ENCODE measurements around the gene PSMD1.
"Not testable (repeated sequence)": the region's sequence is repeated elsewhere in the genome, so short reads cannot be mapped to it uniquely, and the experiment has no call there.

PSMD1 gene

DNA sequence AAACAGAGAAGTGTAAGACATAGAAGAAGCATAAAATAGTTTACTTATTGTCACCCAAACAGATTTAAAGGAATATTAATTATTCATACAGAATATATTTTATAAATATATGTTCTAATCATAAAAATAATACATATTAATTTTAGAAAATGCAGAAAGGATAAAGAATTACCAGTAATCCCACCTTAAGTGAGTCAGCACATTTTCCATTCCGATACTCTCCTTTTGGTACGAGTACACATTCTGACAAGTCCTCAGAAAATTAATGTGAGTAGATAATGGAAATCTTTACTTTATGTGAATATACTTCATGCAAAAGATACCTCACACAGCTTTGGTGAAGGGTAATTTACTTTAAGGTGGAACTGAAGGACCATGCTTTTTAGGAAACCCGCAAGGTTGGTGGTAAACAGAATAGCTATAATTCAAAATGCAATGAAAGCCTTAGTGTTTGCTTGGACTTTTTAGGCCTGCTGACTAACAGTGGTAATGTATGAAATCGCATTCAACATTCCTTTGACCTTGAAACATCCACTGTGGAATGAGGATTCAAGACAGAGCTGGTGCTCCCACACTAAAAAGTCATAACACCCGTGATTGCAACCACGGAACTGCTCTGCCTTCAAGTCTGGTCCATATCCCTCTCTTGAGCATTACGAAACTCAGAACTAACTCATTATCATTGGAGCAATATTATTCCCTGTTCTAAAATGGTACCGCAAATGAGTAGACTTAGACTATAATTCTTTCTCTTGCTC, 96.3 kb downstream of the PSMD1 start:
- DNase-seq (ENCODE audit: low spot score), result no peak

DNA sequence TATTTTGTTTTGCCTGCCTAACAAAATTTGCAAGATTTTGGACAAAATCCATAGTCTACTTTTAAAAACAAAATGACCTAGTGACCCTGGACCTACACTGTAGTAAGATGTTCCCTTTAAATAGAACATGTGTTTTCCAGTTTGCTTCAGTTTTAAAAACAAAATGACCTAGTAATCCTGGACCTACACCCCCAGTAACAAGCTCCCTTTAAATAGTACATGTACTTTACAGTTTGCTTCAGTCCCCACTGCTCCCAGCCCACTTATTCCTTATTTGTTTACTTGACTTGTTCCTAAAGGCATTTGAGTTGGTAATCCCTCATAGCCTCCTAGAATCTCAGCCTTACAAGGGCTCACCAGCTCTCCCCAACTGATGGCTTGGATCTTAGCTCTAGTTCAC, 102.6 kb downstream of the PSMD1 start:
- no peak for DNase-seq (ENCODE audit: low spot score)

DNA sequence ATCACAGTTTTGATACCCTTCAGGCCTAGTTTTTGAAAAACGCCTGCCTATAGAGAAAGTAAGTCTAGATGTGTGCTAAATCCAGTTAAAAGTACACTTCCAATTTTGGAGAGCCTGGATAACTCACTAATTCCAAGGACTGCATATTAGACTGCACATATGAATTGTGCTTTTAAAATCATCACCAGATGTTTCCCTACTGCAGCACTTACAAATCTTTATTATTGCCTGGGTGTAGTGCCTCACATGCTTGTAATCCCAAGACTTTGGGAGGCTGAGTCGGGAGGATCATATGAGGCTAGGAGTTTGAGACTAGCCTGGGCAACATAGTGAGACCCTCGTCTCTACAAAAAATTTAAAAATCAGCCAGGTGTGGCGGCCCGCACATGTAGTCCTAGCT, 104.0 kb downstream of the PSMD1 start:
- no peak for DNase-seq (ENCODE audit: low spot score)

DNA sequence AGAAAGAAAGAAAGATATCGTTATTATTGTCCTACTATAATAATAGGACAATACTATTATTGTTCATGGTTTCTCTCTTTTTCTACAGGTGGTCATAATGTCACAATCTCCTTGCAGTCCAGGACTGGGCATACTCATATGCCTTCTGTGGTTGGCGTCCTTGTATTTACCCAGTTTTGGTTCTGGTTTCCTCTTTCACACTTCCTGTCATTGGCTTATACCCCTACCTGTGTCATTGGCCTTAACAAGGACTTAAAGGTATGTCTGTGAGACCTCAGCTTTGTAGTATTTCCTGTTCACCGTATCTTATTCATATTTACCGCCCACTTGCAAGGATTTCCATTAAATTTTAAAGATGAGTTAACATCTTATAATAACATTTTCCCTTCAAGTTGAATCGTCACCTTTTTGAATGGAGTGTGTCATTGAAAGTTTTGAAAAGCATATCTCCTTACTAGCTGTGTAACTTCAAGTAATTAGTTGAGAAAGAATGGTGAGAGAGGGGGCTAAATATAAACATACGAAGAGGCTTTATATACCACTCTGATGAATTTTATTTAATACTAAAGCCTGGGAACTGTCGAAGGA, 104.7 kb downstream of the PSMD1 start:
- DNase-seq (ENCODE audit: low spot score), result no peak

DNA sequence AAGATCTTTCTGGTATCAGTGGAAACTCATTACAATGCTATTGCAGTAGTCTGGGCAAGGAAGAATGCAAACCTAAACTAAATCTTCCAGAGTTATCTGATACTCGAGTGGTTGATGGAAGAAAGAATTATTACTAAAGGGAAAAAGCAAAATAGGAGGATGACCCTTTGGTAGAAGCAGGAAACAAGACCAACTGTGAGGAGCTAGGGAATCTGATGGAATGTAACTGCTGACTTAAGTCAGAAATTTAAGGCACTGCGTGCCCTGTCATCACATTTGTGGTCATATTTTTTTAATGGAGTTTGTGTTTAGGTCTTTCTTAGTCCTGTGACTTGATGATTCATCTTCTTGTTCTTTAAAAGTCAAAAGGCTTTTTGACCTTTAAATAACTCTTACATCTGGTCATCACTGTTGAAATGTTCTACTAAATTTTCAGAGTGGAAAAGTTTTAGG, 105.2 kb downstream of the PSMD1 start:
- DNase-seq (ENCODE audit: low spot score), result no peak

DNA sequence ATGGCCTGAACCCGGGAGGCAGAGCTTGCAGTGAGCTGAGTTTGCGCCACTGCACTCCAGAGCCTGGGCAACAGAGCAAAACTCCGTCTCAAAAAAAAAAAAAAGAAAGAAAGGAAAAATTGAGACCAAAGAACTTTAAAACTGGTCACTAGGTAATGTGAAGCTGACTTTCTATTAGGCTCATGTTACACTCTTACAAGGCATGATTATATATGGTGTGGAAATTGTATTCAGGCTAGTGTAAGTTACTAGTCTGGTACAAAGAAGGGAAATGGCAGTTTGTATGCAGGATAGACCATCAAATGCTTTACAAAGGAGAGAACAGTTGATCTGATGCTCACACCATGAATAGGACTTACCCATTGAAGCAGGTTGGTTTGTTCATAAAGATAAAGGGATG, 106.3 kb downstream of the PSMD1 start:
- DNase-seq (ENCODE audit: low spot score), result no peak

DNA sequence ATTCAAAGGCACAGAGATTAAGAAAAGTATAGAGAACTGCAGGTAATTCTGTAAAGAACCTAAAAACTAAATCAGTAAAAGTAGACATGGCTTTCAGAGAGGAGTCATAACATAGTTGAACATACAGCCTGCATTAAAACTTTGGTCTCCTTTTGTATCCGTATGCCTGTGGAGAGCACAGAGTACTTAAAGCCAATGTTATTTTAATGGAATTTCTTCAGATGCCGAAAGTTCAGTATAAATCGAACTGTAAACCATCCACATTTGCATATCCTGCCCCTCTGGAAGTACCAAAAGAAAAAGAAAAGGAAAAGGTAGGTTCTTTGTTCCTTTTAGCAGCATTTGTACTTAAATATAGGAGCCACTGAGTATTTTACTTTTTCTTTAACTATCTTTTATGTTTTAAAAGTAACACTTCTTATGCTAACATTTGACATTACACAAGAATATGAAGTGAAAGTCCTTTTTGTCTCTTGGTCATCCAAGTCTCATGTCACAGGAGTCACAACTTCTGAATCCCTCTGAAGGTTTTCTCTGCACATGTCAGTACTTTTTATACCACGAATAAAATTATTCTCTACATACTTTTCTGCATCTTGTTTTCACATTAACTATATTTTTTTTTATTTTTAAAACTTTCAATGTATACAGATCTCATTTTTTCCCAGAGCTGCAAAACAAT, 106.9 kb downstream of the PSMD1 start:
- DNase-seq (ENCODE audit: low spot score), result no peak

DNA sequence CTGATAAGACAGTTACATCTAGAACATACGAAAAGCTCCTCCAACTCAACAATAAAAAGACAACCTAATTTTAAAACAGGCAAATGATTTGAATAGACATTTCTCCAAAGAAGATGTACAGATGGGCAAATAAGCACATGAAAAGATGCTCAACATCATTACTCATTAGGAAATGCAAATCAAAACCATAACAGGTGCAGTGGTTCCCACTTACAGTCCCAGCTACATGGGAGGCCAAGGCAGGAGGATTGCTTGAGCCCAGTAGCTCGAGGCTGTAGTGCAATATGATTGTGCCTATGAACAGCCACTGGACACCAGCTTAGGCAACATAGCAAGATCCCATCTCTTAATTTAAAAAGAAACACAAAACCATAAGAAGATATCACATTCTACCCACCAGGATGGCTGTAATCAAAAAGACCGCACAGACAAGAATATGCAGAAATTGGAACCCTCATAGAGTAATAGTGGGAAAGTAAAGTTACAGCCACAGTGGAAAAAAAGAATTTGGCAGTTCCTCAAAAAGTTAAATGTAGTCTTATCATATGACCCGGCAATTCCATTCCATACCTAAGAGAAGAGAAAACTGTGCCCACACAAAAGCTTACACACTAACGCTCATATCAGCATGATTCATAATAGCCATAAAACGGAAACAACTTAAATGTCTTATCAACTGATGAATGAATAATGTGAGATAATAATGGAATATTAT, 111.2 kb downstream of the PSMD1 start:
- no peak for DNase-seq (ENCODE audit: low spot score)

DNA sequence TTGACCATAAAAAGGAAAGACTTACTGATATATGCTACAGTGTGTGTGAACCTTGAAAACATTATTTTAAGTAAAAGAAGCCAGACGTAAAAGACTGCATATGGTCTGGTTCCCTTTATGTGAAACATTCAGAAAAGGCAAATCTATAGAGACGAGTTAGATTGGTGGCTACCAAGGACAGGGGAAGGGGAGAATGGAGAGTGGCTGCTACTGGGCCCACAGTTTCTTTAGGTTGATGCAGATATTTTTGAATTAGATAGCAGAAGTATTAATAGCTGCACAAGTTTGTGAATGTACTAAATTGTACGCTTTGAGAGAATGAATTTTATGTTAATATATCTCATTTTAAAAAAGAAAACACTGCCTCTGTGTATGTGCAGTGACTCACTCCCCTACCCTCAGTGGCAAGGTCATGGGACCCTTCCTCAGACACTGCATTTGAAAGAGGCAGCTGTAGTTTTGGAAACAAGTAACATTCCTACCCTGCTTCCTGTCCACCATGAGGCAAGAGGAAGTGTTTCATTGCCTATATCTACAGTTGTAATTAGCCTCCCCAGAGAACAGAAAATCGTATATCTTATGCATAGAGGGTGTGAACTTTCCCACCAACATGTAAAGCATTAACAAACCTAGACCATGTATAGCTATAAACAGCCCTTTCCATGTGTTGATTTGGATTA, 111.9 kb downstream of the PSMD1 start:
- no peak for DNase-seq (ENCODE audit: low spot score)

DNA sequence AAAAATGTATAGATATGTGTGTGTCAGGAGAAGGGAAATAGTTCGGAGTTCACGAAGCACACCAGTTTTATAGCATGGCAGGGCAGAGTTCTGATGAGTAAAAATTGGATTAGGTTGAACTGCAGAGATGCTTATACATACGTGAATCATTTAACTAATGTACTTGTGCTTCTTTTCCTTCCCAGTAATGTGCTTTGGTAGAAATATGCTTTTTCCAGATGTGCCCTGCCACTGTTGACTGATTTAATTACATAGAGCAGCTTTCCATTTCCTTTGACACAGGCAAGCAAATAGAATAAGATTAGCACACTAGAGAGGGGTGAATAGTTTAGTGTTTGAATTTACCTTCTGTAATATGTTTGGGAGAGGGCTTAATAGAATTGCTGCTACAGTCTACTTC, 112.8 kb downstream of the PSMD1 start:
- DNase-seq (ENCODE audit: low spot score), result no peak

DNA sequence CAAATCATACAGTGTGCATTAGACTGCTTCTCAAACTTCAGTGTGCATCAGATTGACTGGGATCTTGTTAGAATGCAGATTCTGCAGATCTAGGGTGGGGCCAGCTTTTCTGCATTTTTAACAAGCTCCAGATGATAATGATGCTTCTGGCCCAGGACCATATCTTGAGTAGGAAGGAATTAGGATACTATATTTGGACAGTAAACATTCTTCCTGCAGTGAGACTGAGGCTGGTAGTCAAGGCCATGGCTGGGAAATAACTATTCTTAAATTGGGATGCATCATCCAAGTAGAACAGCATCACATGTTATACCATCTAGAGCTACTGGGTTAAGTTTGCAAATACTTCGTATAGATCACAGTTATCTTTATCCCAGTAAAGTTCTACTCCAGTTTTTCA, 113.4 kb downstream of the PSMD1 start:
- no peak for DNase-seq (ENCODE audit: low spot score)

DNA sequence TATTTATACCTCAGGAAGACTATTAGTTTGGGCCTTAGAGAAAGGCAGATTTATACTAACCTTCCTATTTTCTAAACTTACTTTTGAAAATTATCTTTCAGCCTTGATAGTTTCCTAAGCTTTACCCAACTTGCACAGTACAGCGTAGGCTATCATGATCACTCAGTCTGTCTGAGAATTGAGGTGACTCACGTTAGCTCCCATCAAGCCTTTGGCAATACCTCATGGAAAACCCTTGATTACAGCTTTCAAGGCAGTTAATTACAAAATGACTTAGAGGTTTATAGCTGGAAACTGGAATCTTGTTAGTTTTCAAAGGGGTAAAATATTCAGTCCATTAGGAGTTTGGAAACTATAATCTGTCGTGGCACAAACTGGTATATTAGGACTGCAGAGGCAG, 115.4 kb downstream of the PSMD1 start:
- DNase-seq (ENCODE audit: low spot score), result no peak

DNA sequence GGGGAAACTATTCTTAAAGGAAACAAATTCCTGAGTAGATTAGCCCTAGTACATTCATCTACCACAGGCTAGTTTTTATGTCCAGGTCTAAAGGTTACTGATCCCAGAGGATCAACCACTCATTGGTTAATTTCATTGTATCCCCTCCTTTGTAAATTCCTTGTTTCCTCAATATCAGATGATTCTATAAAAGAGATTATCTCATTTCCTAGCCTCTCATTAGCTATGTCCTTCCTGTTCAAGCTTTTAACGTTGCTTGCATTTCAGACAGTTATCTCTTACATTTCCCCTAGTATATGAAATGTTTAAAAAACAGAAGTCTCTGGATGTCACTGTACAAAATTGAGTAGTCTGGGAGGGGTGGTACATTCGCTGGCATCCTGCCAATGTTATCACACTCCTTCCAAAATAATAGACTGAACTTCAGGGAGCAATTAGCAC, 117.6 kb downstream of the PSMD1 start:
- no peak for DNase-seq (ENCODE audit: low spot score)

DNA sequence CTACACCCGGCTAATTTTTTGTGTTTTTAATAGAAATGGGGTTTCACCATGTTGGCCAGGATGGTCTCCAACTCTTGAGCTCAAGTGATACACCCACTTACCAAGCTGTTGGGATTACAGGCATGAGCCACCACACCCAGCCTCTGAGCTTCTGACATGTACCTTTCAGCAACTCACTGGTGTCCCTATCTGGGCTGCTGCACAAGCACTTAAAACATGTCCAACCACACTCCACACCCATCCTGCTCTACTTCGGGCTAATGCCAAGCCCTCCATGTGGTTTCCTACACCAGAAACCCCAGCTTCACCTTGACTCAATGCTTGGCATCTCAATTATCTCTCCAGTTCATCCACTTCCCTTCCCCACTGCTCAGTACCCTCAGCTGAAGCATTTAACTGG, 119.4 kb downstream of the PSMD1 start:
- no peak for DNase-seq (ENCODE audit: low spot score)

DNA sequence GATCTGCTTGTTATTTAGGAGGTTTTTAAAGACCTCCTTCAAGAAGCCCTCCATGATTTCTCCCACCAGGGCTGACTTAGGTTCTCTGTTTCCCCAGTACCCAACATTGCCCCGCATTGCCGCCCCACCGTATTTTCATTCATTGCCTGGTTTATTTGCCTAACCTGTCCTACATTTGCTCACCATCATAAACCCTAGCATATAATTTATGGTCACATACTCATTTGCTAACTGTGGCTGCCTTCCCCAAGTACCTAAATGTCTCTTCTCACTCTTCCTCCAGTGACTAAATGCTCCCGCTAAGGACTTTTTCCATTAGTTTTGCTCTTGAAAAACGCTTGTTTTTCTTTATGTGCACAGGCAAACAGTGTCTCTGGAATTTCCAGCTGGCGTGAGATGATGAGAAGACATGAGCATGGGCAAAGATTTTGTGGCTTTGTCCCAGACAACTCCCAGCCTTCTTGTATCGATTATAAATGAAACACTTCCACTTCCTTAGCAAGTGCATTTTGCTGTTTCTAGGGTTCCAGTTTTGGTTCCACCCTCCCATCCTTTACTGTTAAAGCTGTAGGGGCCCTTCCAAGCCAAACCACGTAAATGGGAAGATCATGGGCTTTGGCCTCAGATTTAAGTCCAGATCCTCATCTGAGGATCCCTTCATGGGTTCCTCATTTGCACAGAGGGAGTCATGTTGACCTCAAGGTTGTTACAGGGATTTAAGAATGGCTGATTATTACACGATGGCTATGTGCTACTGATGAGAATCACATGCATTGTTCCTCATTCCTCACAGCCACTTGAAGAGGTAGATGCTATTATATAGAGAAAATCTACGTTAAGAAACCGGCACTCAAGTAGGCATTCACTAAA, 120.7 kb downstream of the PSMD1 start:
- DNase-seq (ENCODE audit: low spot score), result no peak

DNA sequence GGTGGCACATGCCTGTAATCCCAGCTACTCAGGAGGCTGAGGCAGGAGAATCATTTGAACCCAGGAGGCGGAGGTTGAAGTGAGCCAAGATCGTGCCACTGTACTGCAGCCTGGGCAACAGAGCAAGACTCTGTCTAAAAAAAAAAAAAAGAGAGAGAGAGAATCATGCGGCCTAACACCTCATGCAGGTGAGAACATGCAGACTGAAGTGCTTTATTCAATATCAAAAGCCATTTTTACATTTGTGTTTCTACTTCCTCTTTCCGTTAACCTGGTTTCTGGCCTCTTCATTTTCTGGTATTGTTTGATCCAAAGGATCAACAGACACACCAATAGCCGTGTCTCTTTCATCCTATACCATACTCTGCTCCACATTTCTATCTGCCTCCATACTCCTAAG, 122.1 kb downstream of the PSMD1 start:
- not testable (repeated sequence) for DNase-seq (ENCODE audit: low spot score)

DNA sequence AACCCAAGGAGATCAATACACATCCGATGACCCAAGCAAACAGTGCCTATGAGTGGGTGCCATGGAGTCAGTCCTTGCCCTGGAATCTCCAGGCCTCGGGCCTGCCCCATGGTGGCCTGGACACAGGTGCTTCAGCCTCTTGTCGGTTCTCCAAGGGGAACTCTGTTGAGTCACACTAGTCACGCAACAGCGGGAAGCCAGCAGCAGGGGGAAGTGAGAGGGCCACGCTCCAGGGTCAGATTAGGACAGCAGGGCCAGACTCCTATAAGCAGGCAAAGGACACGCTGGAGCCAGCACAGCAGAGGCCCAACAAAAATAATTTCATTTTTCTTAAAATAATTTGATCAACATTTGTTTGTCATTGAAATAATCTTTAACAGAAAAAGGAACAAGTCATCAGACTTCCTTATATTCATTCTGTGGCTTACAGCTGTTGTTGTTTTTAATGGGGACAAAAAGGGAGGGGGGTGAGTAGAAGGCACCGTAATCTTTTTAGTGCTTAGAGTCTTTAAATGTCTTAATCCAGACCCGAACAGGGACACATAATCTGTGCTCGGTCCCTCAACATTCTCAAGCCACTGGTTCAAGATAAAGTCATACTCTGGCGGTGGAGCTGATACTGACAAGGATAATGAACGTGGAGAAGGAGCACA, 125.3 kb downstream of the PSMD1 start:
- no peak for DNase-seq (ENCODE audit: low spot score)

DNA sequence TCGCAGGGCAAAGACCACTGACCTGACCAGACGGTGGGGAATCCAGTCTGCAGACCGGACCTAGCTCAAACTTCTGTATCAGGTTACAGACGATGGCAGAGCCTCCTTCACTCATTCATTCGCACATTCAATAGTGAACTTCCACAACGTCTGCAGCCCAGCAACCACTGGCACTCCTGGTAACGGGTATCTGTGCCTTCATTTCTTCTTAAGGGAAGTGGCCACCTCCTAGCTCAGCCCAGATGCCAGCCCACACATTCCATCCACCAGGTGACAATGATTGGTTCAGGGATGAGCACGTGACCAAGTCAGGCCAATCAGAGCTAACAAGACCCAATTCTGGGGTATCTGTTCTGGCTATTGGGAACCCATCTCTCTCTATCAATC, 125.8 kb downstream of the PSMD1 start:
- no peak for DNase-seq (ENCODE audit: low spot score)

DNA sequence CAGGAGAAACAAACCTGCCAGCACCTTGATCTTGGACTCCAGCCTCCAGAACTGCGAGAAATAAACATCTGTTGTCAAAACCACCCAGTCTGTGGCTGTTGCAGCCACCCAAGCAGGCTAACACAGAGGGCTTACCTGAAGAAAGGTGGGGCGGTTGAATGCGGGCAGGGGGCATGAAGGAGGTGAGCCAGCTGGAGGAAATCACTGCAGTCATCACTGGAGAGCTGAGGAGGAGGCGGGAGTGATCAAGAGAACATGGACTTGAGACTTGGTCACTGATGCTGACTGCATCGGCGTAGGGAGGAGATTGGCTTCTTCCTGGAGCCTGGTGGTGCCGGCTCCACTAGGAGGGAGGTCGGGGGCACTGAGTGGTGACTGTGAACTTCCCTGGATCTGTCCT, 127.2 kb downstream of the PSMD1 start:
- no peak for DNase-seq (ENCODE audit: low spot score)

DNA sequence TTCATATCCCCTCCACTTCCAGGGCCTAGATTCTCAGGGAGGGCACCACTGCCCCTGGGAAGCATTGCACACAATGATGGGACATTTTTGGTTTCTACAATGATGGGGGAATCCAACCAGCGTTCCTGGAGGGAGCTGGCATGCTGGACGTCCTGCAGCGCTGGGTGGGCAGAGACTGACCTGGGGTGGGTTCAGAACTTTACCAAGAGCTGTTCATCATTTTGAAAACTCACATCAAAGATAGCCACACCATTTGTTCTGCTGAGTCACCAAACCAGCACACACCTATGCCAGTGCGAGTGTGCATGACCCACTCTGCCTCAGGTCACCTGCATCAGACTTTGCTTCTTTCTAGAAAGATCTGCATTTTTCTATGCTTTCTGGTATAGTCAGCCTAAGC, 127.7 kb downstream of the PSMD1 start:
- DNase-seq (ENCODE audit: low spot score), result no peak

All from SK-N-DZ (cell line).